ENCODE data around the gene NME8.
A peak's percentile ranks its signal among the peaks of the same experiment; 100 is the strongest.

DNA sequence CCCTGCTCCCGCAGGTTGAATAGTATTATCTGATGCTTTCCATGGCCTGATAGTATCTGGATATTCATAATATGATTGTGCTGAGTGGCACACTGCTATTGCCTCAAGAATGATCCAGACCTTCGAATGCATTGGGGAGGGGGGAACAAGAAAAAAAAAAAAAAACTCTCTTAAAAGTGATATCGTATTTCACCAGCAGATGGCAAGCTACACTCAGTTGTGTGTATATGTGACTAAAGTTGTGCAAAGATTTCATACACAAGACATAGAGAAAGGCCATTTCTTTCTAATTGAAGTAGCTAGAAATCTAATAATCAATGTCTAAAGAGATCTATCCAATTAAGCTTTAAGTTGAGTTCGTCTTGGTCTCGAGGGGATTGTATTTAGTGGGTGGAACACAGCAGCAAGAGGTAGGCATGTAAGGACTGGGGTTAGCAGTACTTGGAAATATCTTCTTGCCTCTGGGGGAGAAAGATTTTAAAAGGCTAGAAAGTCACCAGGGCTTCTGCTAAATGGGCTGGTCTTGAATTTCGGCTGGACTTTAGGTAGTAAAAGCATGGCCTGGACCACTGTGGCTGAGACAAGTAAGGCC is 52.9 kb downstream of the NME8 start:
- TF ChIP-seq, protein P1, sequence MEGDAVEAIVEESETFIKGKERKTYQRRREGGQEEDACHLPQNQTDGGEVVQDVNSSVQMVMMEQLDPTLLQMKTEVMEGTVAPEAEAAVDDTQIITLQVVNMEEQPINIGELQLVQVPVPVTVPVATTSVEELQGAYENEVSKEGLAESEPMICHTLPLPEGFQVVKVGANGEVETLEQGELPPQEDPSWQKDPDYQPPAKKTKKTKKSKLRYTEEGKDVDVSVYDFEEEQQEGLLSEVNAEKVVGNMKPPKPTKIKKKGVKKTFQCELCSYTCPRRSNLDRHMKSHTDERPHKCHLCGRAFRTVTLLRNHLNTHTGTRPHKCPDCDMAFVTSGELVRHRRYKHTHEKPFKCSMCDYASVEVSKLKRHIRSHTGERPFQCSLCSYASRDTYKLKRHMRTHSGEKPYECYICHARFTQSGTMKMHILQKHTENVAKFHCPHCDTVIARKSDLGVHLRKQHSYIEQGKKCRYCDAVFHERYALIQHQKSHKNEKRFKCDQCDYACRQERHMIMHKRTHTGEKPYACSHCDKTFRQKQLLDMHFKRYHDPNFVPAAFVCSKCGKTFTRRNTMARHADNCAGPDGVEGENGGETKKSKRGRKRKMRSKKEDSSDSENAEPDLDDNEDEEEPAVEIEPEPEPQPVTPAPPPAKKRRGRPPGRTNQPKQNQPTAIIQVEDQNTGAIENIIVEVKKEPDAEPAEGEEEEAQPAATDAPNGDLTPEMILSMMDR (conservative IDR thresholded peaks at IDR 0.05; ENCODE audit: low read depth in 2 of 2) = peak; percentile 73 to 86
- no peak for TF ChIP-seq EZH2phosphoT487 (IDR thresholded peaks at IDR 0.05; ENCODE audit: unreplicated experiment)
- no peak for TF ChIP-seq EZH2 (IDR thresholded peaks at IDR 0.05; ENCODE audit: low read depth, unreplicated experiment)
- no peak for TF ChIP-seq CREB1 (CRISPR knock-in tag; IDR thresholded peaks at IDR 0.05; ENCODE audit: low read depth)
- no peak for TF ChIP-seq POLR2AphosphoS5 (IDR thresholded peaks at IDR 0.05; ENCODE audit: low read depth)
- no peak for TF ChIP-seq ZNF331 (CRISPR knock-in tag; IDR thresholded peaks at IDR 0.05; ENCODE audit: low read depth)
- TF ChIP-seq, protein P2, sequence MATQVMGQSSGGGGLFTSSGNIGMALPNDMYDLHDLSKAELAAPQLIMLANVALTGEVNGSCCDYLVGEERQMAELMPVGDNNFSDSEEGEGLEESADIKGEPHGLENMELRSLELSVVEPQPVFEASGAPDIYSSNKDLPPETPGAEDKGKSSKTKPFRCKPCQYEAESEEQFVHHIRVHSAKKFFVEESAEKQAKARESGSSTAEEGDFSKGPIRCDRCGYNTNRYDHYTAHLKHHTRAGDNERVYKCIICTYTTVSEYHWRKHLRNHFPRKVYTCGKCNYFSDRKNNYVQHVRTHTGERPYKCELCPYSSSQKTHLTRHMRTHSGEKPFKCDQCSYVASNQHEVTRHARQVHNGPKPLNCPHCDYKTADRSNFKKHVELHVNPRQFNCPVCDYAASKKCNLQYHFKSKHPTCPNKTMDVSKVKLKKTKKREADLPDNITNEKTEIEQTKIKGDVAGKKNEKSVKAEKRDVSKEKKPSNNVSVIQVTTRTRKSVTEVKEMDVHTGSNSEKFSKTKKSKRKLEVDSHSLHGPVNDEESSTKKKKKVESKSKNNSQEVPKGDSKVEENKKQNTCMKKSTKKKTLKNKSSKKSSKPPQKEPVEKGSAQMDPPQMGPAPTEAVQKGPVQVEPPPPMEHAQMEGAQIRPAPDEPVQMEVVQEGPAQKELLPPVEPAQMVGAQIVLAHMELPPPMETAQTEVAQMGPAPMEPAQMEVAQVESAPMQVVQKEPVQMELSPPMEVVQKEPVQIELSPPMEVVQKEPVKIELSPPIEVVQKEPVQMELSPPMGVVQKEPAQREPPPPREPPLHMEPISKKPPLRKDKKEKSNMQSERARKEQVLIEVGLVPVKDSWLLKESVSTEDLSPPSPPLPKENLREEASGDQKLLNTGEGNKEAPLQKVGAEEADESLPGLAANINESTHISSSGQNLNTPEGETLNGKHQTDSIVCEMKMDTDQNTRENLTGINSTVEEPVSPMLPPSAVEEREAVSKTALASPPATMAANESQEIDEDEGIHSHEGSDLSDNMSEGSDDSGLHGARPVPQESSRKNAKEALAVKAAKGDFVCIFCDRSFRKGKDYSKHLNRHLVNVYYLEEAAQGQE (IDR thresholded peaks at IDR 0.05; ENCODE audit: unreplicated experiment) = no peak
- no peak for TF ChIP-seq JUNB (IDR thresholded peaks at IDR 0.05; ENCODE audit: unreplicated experiment)
- no peak for TF ChIP-seq NANOG (IDR thresholded peaks at IDR 0.05; ENCODE audit: borderline replicate concordance)
- TF ChIP-seq, protein P3, sequence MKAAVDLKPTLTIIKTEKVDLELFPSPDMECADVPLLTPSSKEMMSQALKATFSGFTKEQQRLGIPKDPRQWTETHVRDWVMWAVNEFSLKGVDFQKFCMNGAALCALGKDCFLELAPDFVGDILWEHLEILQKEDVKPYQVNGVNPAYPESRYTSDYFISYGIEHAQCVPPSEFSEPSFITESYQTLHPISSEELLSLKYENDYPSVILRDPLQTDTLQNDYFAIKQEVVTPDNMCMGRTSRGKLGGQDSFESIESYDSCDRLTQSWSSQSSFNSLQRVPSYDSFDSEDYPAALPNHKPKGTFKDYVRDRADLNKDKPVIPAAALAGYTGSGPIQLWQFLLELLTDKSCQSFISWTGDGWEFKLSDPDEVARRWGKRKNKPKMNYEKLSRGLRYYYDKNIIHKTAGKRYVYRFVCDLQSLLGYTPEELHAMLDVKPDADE (IDR thresholded peaks at IDR 0.05) = no peak
- TF ChIP-seq, protein P4, sequence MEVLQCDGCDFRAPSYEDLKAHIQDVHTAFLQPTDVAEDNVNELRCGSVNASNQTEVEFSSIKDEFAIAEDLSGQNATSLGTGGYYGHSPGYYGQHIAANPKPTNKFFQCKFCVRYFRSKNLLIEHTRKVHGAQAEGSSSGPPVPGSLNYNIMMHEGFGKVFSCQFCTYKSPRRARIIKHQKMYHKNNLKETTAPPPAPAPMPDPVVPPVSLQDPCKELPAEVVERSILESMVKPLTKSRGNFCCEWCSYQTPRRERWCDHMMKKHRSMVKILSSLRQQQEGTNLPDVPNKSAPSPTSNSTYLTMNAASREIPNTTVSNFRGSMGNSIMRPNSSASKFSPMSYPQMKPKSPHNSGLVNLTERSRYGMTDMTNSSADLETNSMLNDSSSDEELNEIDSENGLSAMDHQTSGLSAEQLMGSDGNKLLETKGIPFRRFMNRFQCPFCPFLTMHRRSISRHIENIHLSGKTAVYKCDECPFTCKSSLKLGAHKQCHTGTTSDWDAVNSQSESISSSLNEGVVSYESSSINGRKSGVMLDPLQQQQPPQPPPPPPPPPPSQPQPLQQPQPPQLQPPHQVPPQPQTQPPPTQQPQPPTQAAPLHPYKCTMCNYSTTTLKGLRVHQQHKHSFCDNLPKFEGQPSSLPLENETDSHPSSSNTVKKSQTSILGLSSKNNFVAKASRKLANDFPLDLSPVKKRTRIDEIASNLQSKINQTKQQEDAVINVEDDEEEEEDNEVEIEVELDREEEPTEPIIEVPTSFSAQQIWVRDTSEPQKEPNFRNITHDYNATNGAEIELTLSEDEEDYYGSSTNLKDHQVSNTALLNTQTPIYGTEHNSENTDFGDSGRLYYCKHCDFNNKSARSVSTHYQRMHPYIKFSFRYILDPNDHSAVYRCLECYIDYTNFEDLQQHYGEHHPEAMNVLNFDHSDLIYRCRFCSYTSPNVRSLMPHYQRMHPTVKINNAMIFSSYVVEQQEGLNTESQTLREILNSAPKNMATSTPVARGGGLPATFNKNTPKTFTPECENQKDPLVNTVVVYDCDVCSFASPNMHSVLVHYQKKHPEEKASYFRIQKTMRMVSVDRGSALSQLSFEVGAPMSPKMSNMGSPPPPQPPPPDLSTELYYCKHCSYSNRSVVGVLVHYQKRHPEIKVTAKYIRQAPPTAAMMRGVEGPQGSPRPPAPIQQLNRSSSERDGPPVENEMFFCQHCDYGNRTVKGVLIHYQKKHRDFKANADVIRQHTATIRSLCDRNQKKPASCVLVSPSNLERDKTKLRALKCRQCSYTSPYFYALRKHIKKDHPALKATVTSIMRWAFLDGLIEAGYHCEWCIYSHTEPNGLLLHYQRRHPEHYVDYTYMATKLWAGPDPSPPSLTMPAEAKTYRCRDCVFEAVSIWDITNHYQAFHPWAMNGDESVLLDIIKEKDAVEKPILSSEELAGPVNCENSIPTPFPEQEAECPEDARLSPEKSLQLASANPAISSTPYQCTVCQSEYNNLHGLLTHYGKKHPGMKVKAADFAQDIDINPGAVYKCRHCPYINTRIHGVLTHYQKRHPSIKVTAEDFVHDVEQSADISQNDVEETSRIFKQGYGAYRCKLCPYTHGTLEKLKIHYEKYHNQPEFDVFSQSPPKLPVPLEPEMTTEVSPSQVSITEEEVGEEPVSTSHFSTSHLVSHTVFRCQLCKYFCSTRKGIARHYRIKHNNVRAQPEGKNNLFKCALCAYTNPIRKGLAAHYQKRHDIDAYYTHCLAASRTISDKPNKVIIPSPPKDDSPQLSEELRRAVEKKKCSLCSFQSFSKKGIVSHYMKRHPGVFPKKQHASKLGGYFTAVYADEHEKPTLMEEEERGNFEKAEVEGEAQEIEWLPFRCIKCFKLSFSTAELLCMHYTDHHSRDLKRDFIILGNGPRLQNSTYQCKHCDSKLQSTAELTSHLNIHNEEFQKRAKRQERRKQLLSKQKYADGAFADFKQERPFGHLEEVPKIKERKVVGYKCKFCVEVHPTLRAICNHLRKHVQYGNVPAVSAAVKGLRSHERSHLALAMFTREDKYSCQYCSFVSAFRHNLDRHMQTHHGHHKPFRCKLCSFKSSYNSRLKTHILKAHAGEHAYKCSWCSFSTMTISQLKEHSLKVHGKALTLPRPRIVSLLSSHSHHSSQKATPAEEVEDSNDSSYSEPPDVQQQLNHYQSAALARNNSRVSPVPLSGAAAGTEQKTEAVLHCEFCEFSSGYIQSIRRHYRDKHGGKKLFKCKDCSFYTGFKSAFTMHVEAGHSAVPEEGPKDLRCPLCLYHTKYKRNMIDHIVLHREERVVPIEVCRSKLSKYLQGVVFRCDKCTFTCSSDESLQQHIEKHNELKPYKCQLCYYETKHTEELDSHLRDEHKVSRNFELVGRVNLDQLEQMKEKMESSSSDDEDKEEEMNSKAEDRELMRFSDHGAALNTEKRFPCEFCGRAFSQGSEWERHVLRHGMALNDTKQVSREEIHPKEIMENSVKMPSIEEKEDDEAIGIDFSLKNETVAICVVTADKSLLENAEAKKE (CRISPR knock-in tag; IDR thresholded peaks at IDR 0.05) = no peak
- no peak for TF ChIP-seq STAT1 (IDR thresholded peaks at IDR 0.05; ENCODE audit: unreplicated experiment)

Data from GM23338 (cell line).